H54 (cell line): ENCODE data around the gene PRRC2A.

Experiments
- DNase-seq: peaks from one replicate; pipeline ENCODE4 v3.0.0; 2011; ENCODE audit warnings: low spot score, mixed read lengths; ENCODE audit not compliant: insufficient read length
- FAIRE-seq: peaks from 3 replicates; lab custom pipeline; 2011; peaks lifted over from hg19 to GRCh38; lab: Jason Lieb, UNC
- POLR2A ChIP-seq: IDR thresholded peaks from 2 replicates; pipeline ENCODE4 v1.6.1; 2011; ENCODE audit warnings: low read depth, mild to moderate bottlenecking, low read length

Gene PRRC2A

DNA sequence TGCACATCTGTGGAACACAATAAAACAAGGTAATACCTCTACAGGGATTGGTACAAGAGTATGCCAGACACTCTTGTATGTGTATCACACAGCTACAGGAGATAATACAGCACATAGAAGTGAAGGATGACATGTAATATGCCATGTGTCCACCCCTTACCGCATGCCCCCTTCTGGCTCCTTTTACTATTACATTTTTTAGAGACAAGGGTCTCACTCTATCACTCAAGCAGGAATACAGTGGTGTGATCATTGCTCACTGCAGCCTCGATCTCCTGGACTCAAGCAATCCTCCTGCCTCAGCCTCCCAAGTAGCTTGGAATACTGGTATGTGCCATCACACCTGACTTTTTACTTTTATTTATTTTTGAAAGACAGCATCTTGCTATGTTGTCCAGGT lies 23.5 kb upstream of the PRRC2A start:
- DNase-seq (no peak), FAIRE-seq (no peak)
- TF ChIP-seq POLR2A, result no peak

DNA sequence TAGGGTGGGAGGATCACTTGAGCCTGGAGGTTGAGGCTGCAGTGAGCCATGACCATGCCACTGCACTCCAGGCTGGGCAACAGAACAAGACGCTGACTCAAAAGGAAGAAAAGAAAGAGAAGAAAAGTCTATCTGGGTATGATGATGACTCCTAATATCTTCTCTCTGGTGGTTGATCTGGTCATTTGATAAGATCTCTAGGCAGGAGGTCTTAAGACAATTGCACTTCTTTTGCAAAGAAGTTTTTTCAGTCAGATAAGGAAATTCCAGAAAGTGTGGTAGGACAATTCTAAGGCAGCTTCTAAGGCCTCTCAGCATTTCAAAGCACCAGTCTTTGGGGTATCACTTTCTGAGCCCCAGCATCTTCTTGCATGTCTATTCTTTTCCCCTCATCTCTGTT lies 13.2 kb upstream of the PRRC2A start:
- FAIRE-seq, result no peak
- no peak for DNase-seq
- TF ChIP-seq POLR2A, result no peak

GRCh38 chr6:31609519-31610406 lies 10.8 kb upstream of the PRRC2A start:
- no peak for DNase-seq
- no peak for FAIRE-seq
- no peak for TF ChIP-seq POLR2A

DNA sequence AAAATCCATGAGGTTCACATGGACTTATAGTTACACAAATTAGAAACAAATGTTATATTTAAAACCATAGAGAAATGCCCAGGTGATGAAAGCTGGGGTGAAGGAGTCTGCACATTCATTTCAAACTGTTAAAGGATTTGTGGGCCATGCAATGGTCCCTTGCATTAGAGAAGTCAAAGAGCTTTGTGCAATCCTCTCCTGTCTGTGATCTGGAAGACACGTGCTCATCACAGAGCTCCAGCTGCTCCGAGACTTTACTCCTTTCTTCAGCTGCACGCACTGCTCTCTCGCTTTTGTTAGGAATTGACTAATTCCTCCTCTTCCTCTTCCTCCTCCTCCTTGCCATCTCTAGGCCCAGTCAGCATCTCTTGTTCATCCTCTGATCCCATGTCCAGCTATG lies 9.5 kb upstream of the PRRC2A start:
- TF ChIP-seq POLR2A, result no peak
- no peak for DNase-seq
- no peak for FAIRE-seq

GRCh38 chr6:31614075-31614619 lies 6.4 kb upstream of the PRRC2A start:
- no peak for FAIRE-seq
- no peak for TF ChIP-seq POLR2A
- DNase-seq, result no peak

- DNase-seq (no peak), FAIRE-seq (no peak)
- TF ChIP-seq POLR2A, result no peak
Measured at GRCh38 chr6:31614684-31615578, 5.6 kb upstream of the PRRC2A start, which contains the start of gene AIF1. Gene AIF1 (plus strand): TSS chr6:31615234. CDS start chr6:31615330, 96 bp downstream.

DNA sequence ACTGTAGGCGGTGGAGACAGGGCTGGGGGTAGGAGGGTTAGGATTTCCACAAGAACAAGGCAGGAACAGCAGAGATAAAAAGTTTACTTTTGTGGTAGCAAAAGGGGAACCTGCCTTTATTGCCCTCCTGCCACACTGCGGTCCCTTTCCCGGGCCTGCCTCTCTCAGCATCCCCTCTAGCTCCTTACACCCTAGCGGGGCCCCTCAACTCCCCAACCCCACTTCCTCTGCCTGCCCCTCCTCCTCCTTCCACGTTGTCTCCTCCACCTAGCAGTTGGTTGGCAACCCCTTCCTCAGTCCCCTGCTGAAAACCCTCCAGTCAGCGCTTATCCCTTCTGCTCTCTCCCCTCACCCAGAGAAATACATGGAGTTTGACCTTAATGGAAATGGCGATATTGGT lies 4.8 kb upstream of the PRRC2A start:
- DNase-seq (no peak), FAIRE-seq (no peak)
- no peak for TF ChIP-seq POLR2A

DNA sequence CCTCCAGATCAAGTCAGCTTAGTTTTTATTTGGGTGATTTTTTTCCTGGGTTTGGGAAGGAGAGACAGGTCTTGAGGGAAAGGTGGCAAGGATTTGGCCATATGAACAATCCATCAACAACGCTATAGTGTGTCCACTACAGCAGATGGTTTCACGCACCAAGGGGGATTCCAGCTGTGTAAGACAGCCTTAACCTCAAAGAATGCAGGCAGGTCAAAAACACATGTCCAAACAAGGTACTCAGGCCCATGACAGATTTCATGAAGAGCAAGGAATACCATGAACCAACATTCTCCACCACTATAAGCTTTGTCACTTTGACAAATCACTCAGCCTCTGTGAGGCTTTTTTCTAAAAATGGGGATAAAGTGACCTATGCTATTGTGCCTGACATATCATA lies 3.5 kb upstream of the PRRC2A start:
- DNase-seq (no peak), FAIRE-seq (no peak)
- no peak for TF ChIP-seq POLR2A

GRCh38 chr6:31619805-31620585 lies 520 bp upstream of the PRRC2A start:
- peak; percentile 93 for DNase-seq
- peak; percentile 84 for TF ChIP-seq POLR2A
- peak; percentile 62 for FAIRE-seq

DNA sequence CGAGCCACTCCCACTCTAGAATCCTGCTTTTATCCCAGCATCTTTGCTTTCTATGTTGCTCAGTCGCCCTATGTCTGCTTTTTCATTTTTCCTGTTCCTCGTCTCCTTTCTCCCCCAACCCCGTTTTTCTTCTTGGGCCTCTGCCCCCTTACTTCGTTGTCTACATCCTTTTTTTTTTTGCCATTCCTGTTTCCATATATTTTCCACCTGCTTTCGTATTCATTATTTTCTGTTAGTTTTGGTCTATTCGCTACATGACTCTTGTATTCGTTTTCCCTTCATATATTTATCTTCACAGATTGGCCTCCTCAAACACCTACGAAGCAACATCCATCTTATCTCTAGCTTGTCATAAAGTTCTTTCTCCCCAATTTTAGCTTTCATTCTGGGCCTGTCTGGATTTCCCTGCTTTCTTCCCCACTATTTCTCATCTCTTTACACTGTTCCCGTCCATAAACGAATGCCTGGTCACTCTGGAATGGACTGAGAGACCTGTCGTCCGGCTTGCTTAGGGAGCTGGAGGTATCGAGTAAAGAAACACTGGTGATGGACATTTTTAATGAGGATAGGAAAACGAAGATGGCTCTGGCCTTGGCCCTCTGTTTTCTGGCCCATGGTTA lies 915 bp downstream of the PRRC2A start:
- no peak for TF ChIP-seq POLR2A
- DNase-seq (no peak), FAIRE-seq (no peak)

- no peak for FAIRE-seq
- no peak for TF ChIP-seq POLR2A
Measured at GRCh38 chr6:31621991-31622390, 1.5 kb downstream of the PRRC2A start.

GRCh38 chr6:31622684-31623091 lies 2.2 kb downstream of the PRRC2A start:
- DNase-seq (no peak), FAIRE-seq (no peak)
- TF ChIP-seq POLR2A, result no peak

More at GRCh38 chr6:31621991-31622390, 1.5 kb downstream of the PRRC2A start:
- DNase-seq, result no peak

- TF ChIP-seq POLR2A, result no peak
- FAIRE-seq (no peak), DNase-seq (no peak)
Measured at GRCh38 chr6:31624070-31624469, 3.6 kb downstream of the PRRC2A start.
